ENCODE data around the gene MRO. TPM values are rescaled to one million over a fixed set of nuclear protein-coding genes. Genes with fewer than 3 reads are reported as not detected.

The MRO gene
- polyA plus RNA-seq, 1 experiment = 0.06 TPM

DNA sequence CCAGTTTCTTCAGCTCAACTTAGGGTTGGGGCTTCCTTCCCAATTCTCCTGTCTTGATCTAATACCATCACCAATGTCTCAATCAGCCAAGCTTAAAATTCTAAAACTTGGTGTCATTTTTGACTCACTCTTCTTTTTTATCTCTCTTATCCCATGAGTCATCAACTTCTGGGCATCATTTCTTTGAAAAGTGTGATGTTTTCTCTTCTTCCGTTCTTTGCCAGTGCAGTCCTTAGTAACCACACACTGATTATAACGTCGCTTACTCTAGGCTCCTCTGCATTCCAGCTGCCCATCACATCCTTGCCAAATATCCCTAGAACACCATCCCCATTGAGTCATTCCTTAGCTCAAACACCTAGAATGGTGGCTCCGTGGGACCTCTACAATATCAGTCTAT lies 27.4 kb upstream of the MRO start:
- no peaks in the 10 kb centered on the region for H3K9me3 ChIP-seq (ENCODE audit: control insufficient read depth, insufficient read depth, low read length)
- H3K27ac ChIP-seq (ENCODE audit: low read depth, low read length) = no peak overlapping the region
- TF ChIP-seq, protein P1, sequence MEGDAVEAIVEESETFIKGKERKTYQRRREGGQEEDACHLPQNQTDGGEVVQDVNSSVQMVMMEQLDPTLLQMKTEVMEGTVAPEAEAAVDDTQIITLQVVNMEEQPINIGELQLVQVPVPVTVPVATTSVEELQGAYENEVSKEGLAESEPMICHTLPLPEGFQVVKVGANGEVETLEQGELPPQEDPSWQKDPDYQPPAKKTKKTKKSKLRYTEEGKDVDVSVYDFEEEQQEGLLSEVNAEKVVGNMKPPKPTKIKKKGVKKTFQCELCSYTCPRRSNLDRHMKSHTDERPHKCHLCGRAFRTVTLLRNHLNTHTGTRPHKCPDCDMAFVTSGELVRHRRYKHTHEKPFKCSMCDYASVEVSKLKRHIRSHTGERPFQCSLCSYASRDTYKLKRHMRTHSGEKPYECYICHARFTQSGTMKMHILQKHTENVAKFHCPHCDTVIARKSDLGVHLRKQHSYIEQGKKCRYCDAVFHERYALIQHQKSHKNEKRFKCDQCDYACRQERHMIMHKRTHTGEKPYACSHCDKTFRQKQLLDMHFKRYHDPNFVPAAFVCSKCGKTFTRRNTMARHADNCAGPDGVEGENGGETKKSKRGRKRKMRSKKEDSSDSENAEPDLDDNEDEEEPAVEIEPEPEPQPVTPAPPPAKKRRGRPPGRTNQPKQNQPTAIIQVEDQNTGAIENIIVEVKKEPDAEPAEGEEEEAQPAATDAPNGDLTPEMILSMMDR (IDR thresholded peaks at IDR 0.05; ENCODE audit: low read depth, low read length) = no peak
- no peak overlapping the region for H3K4me3 ChIP-seq (ENCODE audit: low read depth, low read length)
- no peak for DNase-seq (ENCODE audit: low read depth, low spot score)
- POLR2A ChIA-PET = interaction anchor here (0.6 kb wide), 1 partner anchor 184 kb away, joined by 3 read pairs; no protein-coding TSS in a partner anchor
- H3K27me3 ChIP-seq (ENCODE audit: control insufficient read depth, insufficient read depth, low read length) = peaks cover 3% of the 10 kb centered on the region
- CTCF ChIA-PET = interaction anchor here (0.7 to 1.0 kb wide), 3 partner anchors 27 to 250 kb away, joined by 3 to 10 read pairs (median 4); partner anchors contain the start of gene MRO

DNA sequence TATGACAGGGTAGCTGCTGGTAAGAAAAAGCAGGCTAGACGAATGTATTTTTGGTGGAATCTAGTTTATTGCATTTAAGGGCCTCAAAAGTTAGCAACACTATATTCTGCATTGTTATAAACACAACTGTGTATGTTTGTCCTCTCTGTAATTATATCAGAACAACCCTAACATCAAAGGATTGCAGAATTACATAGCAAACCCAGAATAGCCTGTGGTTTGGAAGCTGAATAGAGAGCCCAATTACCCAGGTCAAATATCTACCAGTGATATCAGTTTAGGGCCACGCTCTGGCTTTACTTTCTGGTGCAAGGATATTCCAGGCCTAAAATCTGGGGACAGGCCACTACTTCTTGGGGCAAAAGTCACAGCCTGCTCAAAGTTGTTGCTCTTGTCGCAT lies 25.1 kb upstream of the MRO start:
- POLR2A ChIA-PET = no interaction called here
- CTCF ChIA-PET = no interaction called here
- no peak overlapping the region for H3K27ac ChIP-seq (ENCODE audit: low read depth, low read length)
- TF ChIP-seq, protein P1 (IDR thresholded peaks at IDR 0.05; ENCODE audit: low read depth, low read length) = no peak
- no peaks in the 10 kb centered on the region for H3K9me3 ChIP-seq (ENCODE audit: control insufficient read depth, insufficient read depth, low read length)
- no peak overlapping the region for H3K4me3 ChIP-seq (ENCODE audit: low read depth, low read length)
- DNase-seq (ENCODE audit: low read depth, low spot score) = no peak
- H3K27me3 ChIP-seq (ENCODE audit: control insufficient read depth, insufficient read depth, low read length) = peaks cover 6% of the 10 kb centered on the region

DNA sequence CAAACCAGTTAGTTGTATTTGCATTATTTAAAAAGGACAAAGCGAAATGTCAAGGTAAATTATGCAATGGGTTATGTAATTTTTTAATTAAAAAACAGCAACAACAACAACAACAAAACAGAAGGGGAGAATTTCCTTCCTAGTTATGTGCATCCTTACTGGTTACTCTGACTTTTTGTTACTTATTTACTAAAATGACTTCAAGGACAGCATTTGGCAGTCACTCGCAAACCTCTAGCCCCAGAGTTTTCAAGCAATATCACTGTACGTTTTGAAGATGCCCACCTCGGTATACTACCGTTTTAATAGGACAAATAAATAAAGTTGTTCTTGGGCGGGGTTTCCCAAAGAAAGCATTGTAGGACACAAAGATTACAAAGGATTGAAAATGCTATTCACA lies 24.7 kb upstream of the MRO start:
- H3K27me3 ChIP-seq (ENCODE audit: control insufficient read depth, insufficient read depth, low read length) = peaks cover 6% of the 10 kb centered on the region
- H3K9me3 ChIP-seq (ENCODE audit: control insufficient read depth, insufficient read depth, low read length) = no peaks in the 10 kb centered on the region
- CTCF ChIA-PET = no interaction called here
- POLR2A ChIA-PET = no interaction called here
- H3K4me3 ChIP-seq (ENCODE audit: low read depth, low read length) = no peak overlapping the region
- TF ChIP-seq, protein P1 (IDR thresholded peaks at IDR 0.05; ENCODE audit: low read depth, low read length) = no peak
- no peak overlapping the region for H3K27ac ChIP-seq (ENCODE audit: low read depth, low read length)
- no peak for DNase-seq (ENCODE audit: low read depth, low spot score)

DNA sequence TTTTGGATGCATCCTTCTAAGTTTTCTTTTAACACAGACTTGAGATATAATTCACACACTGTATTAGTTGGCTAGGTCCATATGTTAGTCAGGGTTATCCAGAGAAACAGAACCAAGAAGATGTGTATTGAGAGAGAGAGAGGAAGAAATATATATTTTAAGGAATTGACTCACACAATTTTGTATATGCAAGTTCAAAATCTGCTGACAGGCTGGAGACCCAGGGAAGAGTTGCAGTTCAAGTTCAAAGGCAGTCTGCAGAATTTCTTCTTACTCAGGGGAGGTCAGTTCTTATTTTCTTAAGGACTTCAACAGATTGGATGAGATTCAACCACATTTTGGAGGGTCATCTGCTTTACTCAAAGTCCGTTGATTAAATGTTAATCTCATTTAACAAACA lies 23.0 kb upstream of the MRO start:
- no peaks in the 10 kb centered on the region for H3K9me3 ChIP-seq (ENCODE audit: control insufficient read depth, insufficient read depth, low read length)
- POLR2A ChIA-PET = interaction anchor here (0.5 to 0.7 kb wide), 2 partner anchors 14 to 299 kb away, joined by 5 to 11 read pairs; no protein-coding TSS in a partner anchor
- DNase-seq (ENCODE audit: low read depth, low spot score) = no peak
- peaks cover 6% of the 10 kb centered on the region for H3K27me3 ChIP-seq (ENCODE audit: control insufficient read depth, insufficient read depth, low read length)
- no peak overlapping the region for H3K27ac ChIP-seq (ENCODE audit: low read depth, low read length)
- CTCF ChIA-PET = interaction anchor here (1.1 kb wide), 1 partner anchor 208 kb away, joined by 3 read pairs; no protein-coding TSS in a partner anchor
- TF ChIP-seq, protein P1 (IDR thresholded peaks at IDR 0.05; ENCODE audit: low read depth, low read length) = no peak
- H3K4me3 ChIP-seq (ENCODE audit: low read depth, low read length) = no peak overlapping the region

DNA sequence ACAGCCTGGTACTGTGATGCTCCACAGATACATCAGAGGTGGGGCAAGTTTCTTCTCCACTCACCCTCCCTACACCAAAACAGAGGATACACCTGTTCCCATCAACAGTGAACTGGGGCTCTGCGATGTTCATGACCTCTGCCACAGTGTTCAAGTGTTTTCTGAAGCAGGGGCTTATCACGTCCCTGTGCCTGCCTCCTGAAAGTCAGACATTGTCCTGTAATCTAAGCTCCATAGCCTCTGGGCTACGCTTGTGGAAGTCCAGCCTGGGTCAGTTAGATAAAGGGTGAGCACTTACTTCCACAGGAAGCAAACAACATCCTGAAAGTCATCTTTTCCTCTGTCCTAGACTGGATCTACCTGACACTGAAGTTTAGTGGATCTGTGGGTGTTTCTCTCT lies 20.2 kb upstream of the MRO start:
- Histone ChIP-seq H3K9me3 (ENCODE audit: control insufficient read depth, insufficient read depth, low read length) (no peaks in the 10 kb centered on the region), H3K27me3 (ENCODE audit: control insufficient read depth, insufficient read depth, low read length) (peaks cover 6% of the 10 kb centered on the region)
- CTCF ChIA-PET = no interaction called here

More for the DNA sequence above, 20.2 kb upstream of the MRO start:
- Histone ChIP-seq H3K4me3 (ENCODE audit: low read depth, low read length) (no peak overlapping the region), H3K27ac (ENCODE audit: low read depth, low read length) (no peak overlapping the region)
- POLR2A ChIA-PET = no interaction called here
- no peak for DNase-seq (ENCODE audit: low read depth, low spot score)
- TF ChIP-seq, protein P1 (IDR thresholded peaks at IDR 0.05; ENCODE audit: low read depth, low read length) = no peak
